GM12878 (cell line): ENCODE measurements around the gene TXNL1. TPM values are rescaled to one million over a fixed set of nuclear protein-coding genes. Genes with fewer than 3 reads are reported as not detected.
A peak's percentile ranks its signal among the peaks of the same experiment; 100 is the strongest.

ENCODE experiments used
- ATAC-seq: fragments of 200-7000 bp; cut with Tn5 transposase; 3 replicates; pipeline ENCODE4 v1.9.1; 2020; ENCODE audit warnings: mild to moderate bottlenecking, moderate library complexity
- BruUV-seq: library from RNA; stranded (reverse); fragments of 400-500 nt; replicated peaks from 2 replicates; lab custom pipeline; 2021; lab: Mats Ljungman, UMichigan
- CTCF ChIA-PET: fragments of 300-600 bp; sonication (Branson Sonifier 250); formaldehyde crosslinking; extraction: SDS; loops from one replicate; lab custom pipeline; 2021; ENCODE audit warnings: inconsistent platforms; lab: Yijun Ruan, JAX
- POLR2A ChIA-PET: fragments of 350-600 bp; formaldehyde crosslinking; extraction: SDS; loops from one replicate; lab custom pipeline; 2021; ENCODE audit warnings: inconsistent platforms; lab: Charles Lee
- RAD21 ChIA-PET: fragments of 300-600 bp; sonication (Branson Sonifier 250); formaldehyde crosslinking; loops from one replicate; lab custom pipeline; 2023; ENCODE audit warnings: antibody characterized with exemption; ENCODE audit not compliant: unreplicated experiment; lab: Charles Lee
- SMC1A ChIA-PET: fragments of 300-600 bp; sonication (Branson Sonifier 250); formaldehyde crosslinking; loops from one replicate; lab custom pipeline; 2023; ENCODE audit not compliant: unreplicated experiment, uncharacterized antibody; lab: Charles Lee
- DNase-seq: peaks from one replicate; pipeline ENCODE4 v3.0.0-alpha.2; 2011; ENCODE audit warnings: low read depth, low spot score
- FAIRE-seq: peaks from 3 replicates; lab custom pipeline; 2011; peaks lifted over from hg19 to GRCh38; lab: Jason Lieb, UNC
- H2AFZ ChIP-seq: 2 replicates; pipeline ENCODE4 v1.6.0; 2011; ENCODE audit warnings: low read depth, low read length, control low read depth; ENCODE audit not compliant: control insufficient read depth
- H3K27ac ChIP-seq: 2 replicates; pipeline ENCODE4 v1.5.1; 2011; ENCODE audit warnings: control low read depth; ENCODE audit not compliant: control insufficient read depth, insufficient read depth
- H3K27me3 ChIP-seq, 2 experiments: replicated peaks in 1 of 2; 2 replicates each; pipeline versions ENCODE4 v1.6.0 to v1.6.1; 2011; ENCODE audit warnings: low read length in 1 of 2; ENCODE audit not compliant: control insufficient read depth in 2 of 2, insufficient read depth in 2 of 2
- H3K36me3 ChIP-seq, 2 experiments: 2 replicates each; pipeline ENCODE4 v1.5.1; 2011; ENCODE audit warnings: low read length in 1 of 2; ENCODE audit not compliant: control insufficient read depth in 2 of 2, insufficient read depth in 2 of 2
- H3K4me1 ChIP-seq: 2 replicates; pipeline ENCODE4 v1.6.1; 2011; ENCODE audit warnings: mild to moderate bottlenecking, low read length, moderate library complexity, mixed read lengths; ENCODE audit not compliant: control insufficient read depth, insufficient read depth
- H3K4me2 ChIP-seq: 2 replicates; pipeline ENCODE4 v1.6.0; 2011; ENCODE audit warnings: control low read depth; ENCODE audit not compliant: control insufficient read depth, insufficient read depth
- H3K4me3 ChIP-seq: fragments of 200-600 bp; sonication (generic); 2 replicates; pipeline ENCODE4 v1.5.1; 2016
- H3K79me2 ChIP-seq: 2 replicates; pipeline ENCODE4 v1.6.0; 2011; ENCODE audit warnings: low read length; ENCODE audit not compliant: control insufficient read depth, insufficient read depth
- H3K9ac ChIP-seq: 2 replicates; pipeline ENCODE4 v1.8.0; 2011; ENCODE audit warnings: low read length, control low read depth, mixed read lengths; ENCODE audit not compliant: control insufficient read depth, insufficient read depth
- H3K9me3 ChIP-seq: replicated peaks from 3 replicates; pipeline ENCODE4 v1.5.1; 2011; ENCODE audit warnings: mild to moderate bottlenecking, low read length; ENCODE audit not compliant: control insufficient read depth, insufficient read depth
- H4K20me1 ChIP-seq: 2 replicates; pipeline ENCODE4 v1.6.0; 2011; ENCODE audit not compliant: control insufficient read depth, insufficient read depth
- CBX5 ChIP-seq: sonication (generic); IDR thresholded peaks from 2 replicates; pipeline ENCODE4 v1.6.1; 2016; ENCODE audit warnings: low read depth, moderate library complexity, mild to moderate bottlenecking, inconsistent platforms
- JUNB ChIP-seq: IDR thresholded peaks from 2 replicates; pipeline ENCODE4 v1.6.1; 2016; ENCODE audit warnings: antibody characterized with exemption, mild to moderate bottlenecking
- NRF1 ChIP-seq: conservative IDR thresholded peaks from 2 replicates; pipeline ENCODE4 v1.6.1; 2011; ENCODE audit warnings: mild to moderate bottlenecking, low read depth, low read length, improper control_type of control experiment
- PAX5 ChIP-seq: IDR thresholded peaks from 2 replicates; pipeline ENCODE4 v1.6.1; 2011; ENCODE audit warnings: low read depth, low read length, borderline replicate concordance
- PML ChIP-seq: IDR thresholded peaks from 2 replicates; pipeline ENCODE4 v1.6.1; 2012; ENCODE audit warnings: low read length, inconsistent platforms
- RUNX3 ChIP-seq: IDR thresholded peaks from 2 replicates; pipeline ENCODE4 v1.6.1; 2012; ENCODE audit warnings: low read length, inconsistent platforms
- STAT3 ChIP-seq: IDR thresholded peaks from 2 replicates; pipeline ENCODE4 v1.6.1; 2011; ENCODE audit warnings: low read depth, low read length, improper control_type of control experiment
- YY1 ChIP-seq: IDR thresholded peaks from 2 replicates; pipeline ENCODE4 v1.6.1; 2011; ENCODE audit warnings: low read depth, mild to moderate bottlenecking, low read length
- WGBS: methylation state at CpG from one replicate; pipeline ENCODE4 v1.1.6; 2016; ENCODE audit warnings: low lambda C conversion rate; ENCODE audit not compliant: insufficient replicate concordance, insufficient coverage; ENCODE audit errors: missing lambda C conversion rate; 5-methylcytosine and 5-hydroxymethylcytosine counted together
- in situ Hi-C: fragments of 300-500 bp; cut with MboI; formaldehyde crosslinking; loops from 9 replicates; pipeline ENCODE4 v1.14.3; 2018; ENCODE audit warnings: mixed read lengths
- intact Hi-C: fragments of 100-400 bp; cut with micrococcal nuclease; formaldehyde crosslinking; loops from one replicate; pipeline ENCODE4 v1.14.2; 2022; ENCODE audit not compliant: unreplicated experiment
- polyA plus RNA-seq, 11 experiments: library from polyadenylated mRNA; depleted of rRNA in 4 of 11; unstranded in 6 of 11; stranded (reverse) in 5 of 11; fragments of >200 nt; fragmentation: Nextera tagmentation in 4 of 11; fragmentation: Illumina TruSeq in 1 of 11; extraction: Ambion mirVana in 4 of 11; extraction: Trizol in 1 of 11; gene quantifications; 1 replicate in 1 of 11; 2 replicates in 10 of 11; pipeline versions ENCODE4 v1.2.1 to v1.2.3, GENCODE V29; 2011 to 2016; ENCODE audit warnings: inconsistent platforms in 2 of 11, missing spikeins in 2 of 11, low read depth in 1 of 11
- total RNA-seq, 4 experiments: library from RNA; depleted of rRNA in 3 of 4; stranded (reverse); fragments of >200 nt in 3 of 4; fragmentation: Illumina TruSeq in 1 of 4; extraction: Trizol in 1 of 4; gene quantifications; 2 replicates each; pipeline versions ENCODE4 v1.2.1 to v1.2.3, GENCODE V29; 2013 to 2021
- TF ChIP-seq, protein P1 (sequence below): fragments of 450-650 bp; IDR thresholded peaks from 2 replicates; pipeline ENCODE4 v1.6.1; 2016; ENCODE audit warnings: mild to moderate bottlenecking
- TF ChIP-seq, protein P2 (sequence below): fragments of 450-650 bp; IDR thresholded peaks from 2 replicates; pipeline ENCODE4 v1.6.1; 2017; ENCODE audit warnings: mild to moderate bottlenecking, low read depth, inconsistent platforms; ENCODE audit not compliant: poor library complexity, severe bottlenecking
- TF ChIP-seq, protein P3 (sequence below): fragments of 450-650 bp; IDR thresholded peaks from 2 replicates; pipeline ENCODE4 v1.6.1; 2017; ENCODE audit warnings: mild to moderate bottlenecking

TXNL1 gene
- total and polyA plus RNA-seq, 10 of the 15 experiments (the other 5 are each of a cell fraction or from before 2014, with no cell fraction given), result 30.9 to 124 (median 71.2) TPM

DNA sequence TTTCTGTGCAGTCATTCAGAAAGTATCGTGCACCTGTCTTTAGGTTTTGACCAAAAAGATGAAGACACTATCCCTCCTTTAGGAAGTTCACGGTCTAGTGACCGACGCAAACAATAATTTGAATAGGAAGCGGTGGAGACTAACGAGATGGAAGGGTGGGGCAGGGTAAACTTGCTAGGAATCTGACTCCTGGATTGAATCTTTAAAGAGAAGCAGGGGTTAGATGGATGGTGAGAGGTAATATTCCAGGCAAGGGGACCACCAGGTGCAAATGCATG, 651 bp upstream of the TXNL1 start:
- H3K79me2 ChIP-seq, result peaks cover 48% of the 10 kb centered on the region
- RAD21 ChIA-PET, result interaction anchor here (1.0 kb wide), 1 partner anchor 12 kb away, joined by 3 read pairs; the partner anchor contains the start of gene WDR7
- H3K9ac ChIP-seq, result peak overlapping the region; percentile 92
- TF ChIP-seq PML (0 out of 2 replicates have a peak, but pooled peaks have one; percentile 54), PAX5 (peak; percentile 53; the same call in 1 of the 2 replicates), YY1 (no peak), JUNB (peak; percentile 45; the same call in 1 of the 2 replicates), RUNX3 (0 out of 2 replicates have a peak, but pooled peaks have one; percentile 6), NRF1 (no peak), STAT3 (no peak), CBX5 (0 out of 2 replicates have a peak, but pooled peaks have one; percentile 2)
- TF ChIP-seq, protein P1, sequence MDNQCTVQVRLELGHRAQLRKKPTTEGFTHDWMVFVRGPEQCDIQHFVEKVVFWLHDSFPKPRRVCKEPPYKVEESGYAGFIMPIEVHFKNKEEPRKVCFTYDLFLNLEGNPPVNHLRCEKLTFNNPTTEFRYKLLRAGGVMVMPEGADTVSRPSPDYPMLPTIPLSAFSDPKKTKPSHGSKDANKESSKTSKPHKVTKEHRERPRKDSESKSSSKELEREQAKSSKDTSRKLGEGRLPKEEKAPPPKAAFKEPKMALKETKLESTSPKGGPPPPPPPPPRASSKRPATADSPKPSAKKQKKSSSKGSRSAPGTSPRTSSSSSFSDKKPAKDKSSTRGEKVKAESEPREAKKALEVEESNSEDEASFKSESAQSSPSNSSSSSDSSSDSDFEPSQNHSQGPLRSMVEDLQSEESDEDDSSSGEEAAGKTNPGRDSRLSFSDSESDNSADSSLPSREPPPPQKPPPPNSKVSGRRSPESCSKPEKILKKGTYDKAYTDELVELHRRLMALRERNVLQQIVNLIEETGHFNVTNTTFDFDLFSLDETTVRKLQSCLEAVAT, result peak; percentile 44; the same call in 1 of the 2 replicates
- TF ChIP-seq, protein P2, sequence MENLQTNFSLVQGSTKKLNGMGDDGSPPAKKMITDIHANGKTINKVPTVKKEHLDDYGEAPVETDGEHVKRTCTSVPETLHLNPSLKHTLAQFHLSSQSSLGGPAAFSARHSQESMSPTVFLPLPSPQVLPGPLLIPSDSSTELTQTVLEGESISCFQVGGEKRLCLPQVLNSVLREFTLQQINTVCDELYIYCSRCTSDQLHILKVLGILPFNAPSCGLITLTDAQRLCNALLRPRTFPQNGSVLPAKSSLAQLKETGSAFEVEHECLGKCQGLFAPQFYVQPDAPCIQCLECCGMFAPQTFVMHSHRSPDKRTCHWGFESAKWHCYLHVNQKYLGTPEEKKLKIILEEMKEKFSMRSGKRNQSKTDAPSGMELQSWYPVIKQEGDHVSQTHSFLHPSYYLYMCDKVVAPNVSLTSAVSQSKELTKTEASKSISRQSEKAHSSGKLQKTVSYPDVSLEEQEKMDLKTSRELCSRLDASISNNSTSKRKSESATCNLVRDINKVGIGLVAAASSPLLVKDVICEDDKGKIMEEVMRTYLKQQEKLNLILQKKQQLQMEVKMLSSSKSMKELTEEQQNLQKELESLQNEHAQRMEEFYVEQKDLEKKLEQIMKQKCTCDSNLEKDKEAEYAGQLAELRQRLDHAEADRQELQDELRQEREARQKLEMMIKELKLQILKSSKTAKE, result peak; percentile 6
- TF ChIP-seq, protein P3, sequence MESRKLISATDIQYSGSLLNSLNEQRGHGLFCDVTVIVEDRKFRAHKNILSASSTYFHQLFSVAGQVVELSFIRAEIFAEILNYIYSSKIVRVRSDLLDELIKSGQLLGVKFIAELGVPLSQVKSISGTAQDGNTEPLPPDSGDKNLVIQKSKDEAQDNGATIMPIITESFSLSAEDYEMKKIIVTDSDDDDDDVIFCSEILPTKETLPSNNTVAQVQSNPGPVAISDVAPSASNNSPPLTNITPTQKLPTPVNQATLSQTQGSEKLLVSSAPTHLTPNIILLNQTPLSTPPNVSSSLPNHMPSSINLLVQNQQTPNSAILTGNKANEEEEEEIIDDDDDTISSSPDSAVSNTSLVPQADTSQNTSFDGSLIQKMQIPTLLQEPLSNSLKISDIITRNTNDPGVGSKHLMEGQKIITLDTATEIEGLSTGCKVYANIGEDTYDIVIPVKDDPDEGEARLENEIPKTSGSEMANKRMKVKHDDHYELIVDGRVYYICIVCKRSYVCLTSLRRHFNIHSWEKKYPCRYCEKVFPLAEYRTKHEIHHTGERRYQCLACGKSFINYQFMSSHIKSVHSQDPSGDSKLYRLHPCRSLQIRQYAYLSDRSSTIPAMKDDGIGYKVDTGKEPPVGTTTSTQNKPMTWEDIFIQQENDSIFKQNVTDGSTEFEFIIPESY, result 0 out of 2 replicates have a peak, but pooled peaks have one; percentile 0
- TF ChIP-seq, all 136 proteins: peak for 8
- H3K27ac ChIP-seq, result peak overlapping the region; percentile 88
- WGBS, result under 1% methylated on average over 6 of the region's 6 CpGs
- H3K9me3 ChIP-seq, result no peaks in the 10 kb centered on the region
- peaks cover 0 to 3% of the 10 kb centered on the region in 2 experiments; a peak in 1 of 4 replicates for H3K36me3 ChIP-seq
- in situ Hi-C loops (no loop called here), intact Hi-C loops (loop anchor here (2.0 kb wide), 1 partner anchor 70 kb away; no protein-coding TSS in a partner anchor)
- ATAC-seq (peak; percentile 5), DNase-seq (no peak), FAIRE-seq (no peak)
- peak overlapping the region; percentile 62 for H3K4me3 ChIP-seq
- no TSS peak for BruUV-seq
- ChIA-PET CTCF (interaction anchor here (0.9 to 1.7 kb wide), 3 partner anchors 9 to 70 kb away, joined by 5 to 6 read pairs (median 5); no protein-coding TSS in a partner anchor), POLR2A (interaction anchor here (1.2 to 5.6 kb wide), 4 partner anchors 8 to 1318 kb away, joined by 3 to 39 read pairs (median 6); partner anchors contain the start of gene WDR7), SMC1A (interaction anchor here (0.6 to 4.2 kb wide), 3 partner anchors 10 to 1371 kb away, joined by 3 to 24 read pairs (median 5); partner anchors contain the start of gene WDR7)
- peak overlapping the region; percentile 97 for H2AFZ ChIP-seq
- H4K20me1 ChIP-seq, result peaks cover 3% of the 10 kb centered on the region; the same call in 1 of the 2 replicates
- H3K4me2 ChIP-seq, result peak overlapping the region; percentile 38
- H3K27me3 ChIP-seq, result no peaks in the 10 kb centered on the region
- peaks cover 5% of the 10 kb centered on the region for H3K4me1 ChIP-seq
